Cardiac septum (tissue), 1 donor: Measurements from ENCODE around the gene PPP4C. TPM values are rescaled to one million over a fixed set of nuclear protein-coding genes. Genes with fewer than 3 reads are reported as not detected.

Source experiments
- DNase-seq: peaks from one replicate; pipeline ENCODE4 v3.0.0-alpha.2; 2020; ENCODE audit warnings: low spot score
- intact Hi-C: fragments of 100-400 bp; cut with DNase I; formaldehyde crosslinking; loops from one replicate; pipeline ENCODE4 v1.14.0; 2022
- total RNA-seq: library from RNA; stranded (reverse); fragmentation: NEBNext Ultra II Directional; extraction: Animal tissue kit (Norgen Biotek cat#: 25700); gene quantifications from one replicate; pipeline ENCODE4 v1.2.1, GENCODE V29; 2021
- donor health status: DM: no; HTN: no; CAD: no.

Gene PPP4C
- total RNA-seq, 1 donor from 2014 or later, result 44.1 TPM

- no peak for DNase-seq
- intact Hi-C loops, result no loop called here
Observed at GRCh38 chr16:30070490-30070889, 5.3 kb upstream of the PPP4C start.

GRCh38 chr16:30076276-30076791 lies 540 bp downstream of the PPP4C start:
- intact Hi-C loops, result no loop called here
- no peak for DNase-seq

GRCh38 chr16:30077656-30078055 lies 1.9 kb downstream of the PPP4C start:
- intact Hi-C loops, result no loop called here
- DNase-seq, result no peak

- intact Hi-C loops, result no loop called here
- no peak for DNase-seq
Observed at GRCh38 chr16:30078744-30079143, 3.0 kb downstream of the PPP4C start.

GRCh38 chr16:30079480-30079879 lies 3.7 kb downstream of the PPP4C start:
- DNase-seq, result no peak
- intact Hi-C loops, result no loop called here

GRCh38 chr16:30082545-30083090 lies 6.8 kb downstream of the PPP4C start:
- DNase-seq, result no peak
- intact Hi-C loops, result no loop called here

GRCh38 chr16:30083216-30084055 lies 7.6 kb downstream of the PPP4C start:
- DNase-seq, result no peak
- intact Hi-C loops, result no loop called here

GRCh38 chr16:30084096-30084815 lies 8.5 kb downstream of the PPP4C start:
- DNase-seq, result no peak
- intact Hi-C loops, result no loop called here

- no peak for DNase-seq
- intact Hi-C loops, result no loop called here
Observed at GRCh38 chr16:30084816-30085159, 9.0 kb downstream of the PPP4C start.

- intact Hi-C loops, result no loop called here
- no peak for DNase-seq
Observed at GRCh38 chr16:30085247-30085646, 9.5 kb downstream of the PPP4C start.

GRCh38 chr16:30085820-30086219 lies 10.0 kb downstream of the PPP4C start:
- DNase-seq, result no peak
- intact Hi-C loops, result no loop called here

GRCh38 chr16:30086291-30087140 lies 10.7 kb downstream of the PPP4C start:
- intact Hi-C loops, result no loop called here
- no peak for DNase-seq

- no peak for DNase-seq
Observed at GRCh38 chr16:30087181-30087898, 11.5 kb downstream of the PPP4C start.

GRCh38 chr16:30088237-30088831 lies 12.5 kb downstream of the PPP4C start:
- intact Hi-C loops, result no loop called here
- DNase-seq, result no peak

More at GRCh38 chr16:30087181-30087898, 11.5 kb downstream of the PPP4C start:
- intact Hi-C loops, result no loop called here

GRCh38 chr16:30088832-30089624 lies 13.2 kb downstream of the PPP4C start:
- intact Hi-C loops, result no loop called here
- DNase-seq, result no peak

- DNase-seq, result no peak
- intact Hi-C loops, result loop anchor here (10.0 kb wide), 1 partner anchor 324 kb away; no protein-coding TSS in a partner anchor
Observed at GRCh38 chr16:30090610-30091331, 15.0 kb downstream of the PPP4C start.
